ENCODE data around the gene ZG16B.

DNA sequence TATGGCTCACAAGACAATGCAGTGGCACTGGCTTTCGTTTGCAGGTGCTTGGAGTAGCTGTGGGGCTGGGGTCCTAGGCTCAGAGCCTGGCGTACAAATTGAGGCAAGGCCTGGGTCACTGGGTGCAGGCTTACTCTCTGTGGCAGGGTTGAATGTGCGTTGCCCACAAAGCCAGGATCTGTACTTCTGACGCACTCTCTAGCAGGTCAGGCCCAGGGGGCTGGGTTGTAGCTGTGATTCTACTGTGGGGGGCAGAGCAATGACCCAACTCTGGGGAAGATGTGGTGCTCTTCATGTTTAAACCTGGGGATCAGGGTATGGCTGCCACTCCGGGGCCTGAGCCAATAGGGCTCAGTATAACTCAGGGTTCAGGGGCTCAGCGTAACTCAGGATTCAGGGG, 19.5 kb upstream of the ZG16B start:
- no peak for TF ChIP-seq ZNF274 (IDR thresholded peaks at IDR 0.05; ENCODE audit: low read depth, low read length)
- TF ChIP-seq YY1 (IDR thresholded peaks at IDR 0.05; ENCODE audit: insufficient read depth, insufficient read length), result no peak
